GM12892 (cell line): ENCODE results near the gene PRDM16.

Experiments used
- DNase-seq: peaks from one replicate; pipeline ENCODE4 v3.0.0; 2011; ENCODE audit not compliant: insufficient read length
- FAIRE-seq: peaks from 2 replicates; lab custom pipeline; 2011; peaks lifted over from hg19 to GRCh38; lab: Jason Lieb, UNC
- POLR2A ChIP-seq: IDR thresholded peaks from 2 replicates; pipeline ENCODE4 v1.6.1; 2011; ENCODE audit warnings: low read depth, low read length, control low read depth
- POLR2AphosphoS5 ChIP-seq: IDR thresholded peaks from 2 replicates; pipeline ENCODE4 v1.6.1; 2011; ENCODE audit warnings: low read depth, low read length, control low read depth
- TAF1 ChIP-seq: IDR thresholded peaks from 2 replicates; pipeline ENCODE4 v1.6.1; 2011; ENCODE audit warnings: low read depth, mild to moderate bottlenecking, control low read depth, low read length, borderline replicate concordance

PRDM16 gene

GRCh38 chr1:3026581-3027391 is 42.2 kb upstream of the PRDM16 start:
- FAIRE-seq (no peak), DNase-seq (no peak)
- TF ChIP-seq POLR2A (no peak), POLR2AphosphoS5 (no peak), TAF1 (no peak)

- TF ChIP-seq POLR2AphosphoS5 (no peak), POLR2A (no peak), TAF1 (no peak)
- no peak for DNase-seq
- FAIRE-seq = no peak
Observed at GRCh38 chr1:3027611-3028371, 41.2 kb upstream of the PRDM16 start.

- FAIRE-seq (no peak), DNase-seq (no peak)
- no peak for TF ChIP-seq POLR2A
- no peak for TF ChIP-seq TAF1
- no peak for TF ChIP-seq POLR2AphosphoS5
Observed at GRCh38 chr1:3028531-3029282, 40.3 kb upstream of the PRDM16 start.

- DNase-seq (no peak), FAIRE-seq (no peak)
- TF ChIP-seq POLR2A = no peak
- no peak for TF ChIP-seq TAF1
- no peak for TF ChIP-seq POLR2AphosphoS5
Observed at GRCh38 chr1:3029481-3029961, 39.5 kb upstream of the PRDM16 start.

- DNase-seq (no peak), FAIRE-seq (no peak)
- TF ChIP-seq POLR2A (no peak), POLR2AphosphoS5 (no peak), TAF1 (no peak)
Observed at GRCh38 chr1:3029991-3030662, 38.9 kb upstream of the PRDM16 start.

GRCh38 chr1:3030663-3031381 is 38.2 kb upstream of the PRDM16 start:
- DNase-seq (no peak), FAIRE-seq (no peak)
- TF ChIP-seq POLR2AphosphoS5 = no peak
- no peak for TF ChIP-seq TAF1
- no peak for TF ChIP-seq POLR2A

GRCh38 chr1:3031401-3032221 is 37.4 kb upstream of the PRDM16 start:
- FAIRE-seq (no peak), DNase-seq (no peak)

GRCh38 chr1:3032371-3033039 is 36.5 kb upstream of the PRDM16 start:
- TF ChIP-seq TAF1 = no peak
- no peak for TF ChIP-seq POLR2A
- TF ChIP-seq POLR2AphosphoS5 = no peak
- DNase-seq = no peak
- no peak for FAIRE-seq

More at GRCh38 chr1:3031401-3032221, 37.4 kb upstream of the PRDM16 start:
- TF ChIP-seq POLR2AphosphoS5 = no peak
- TF ChIP-seq TAF1 = no peak
- no peak for TF ChIP-seq POLR2A

GRCh38 chr1:3033040-3033789 is 35.8 kb upstream of the PRDM16 start:
- FAIRE-seq (no peak), DNase-seq (no peak)
- TF ChIP-seq POLR2AphosphoS5 (no peak), TAF1 (no peak), POLR2A (no peak)
